ENCODE data around the gene SNX10.

GRCh38 chr7:26265499-26266075 is 26.1 kb upstream of the SNX10 start:
- TF ChIP-seq TAF1 (IDR thresholded peaks at IDR 0.05; ENCODE audit: low read depth) (no peak), RAD21 (IDR thresholded peaks at IDR 0.05; ENCODE audit: low read depth) (no peak), EP300 (IDR thresholded peaks at IDR 0.05; ENCODE audit: borderline replicate concordance) (no peak), MAX (IDR thresholded peaks at IDR 0.05) (no peak), NFIC (IDR thresholded peaks at IDR 0.05) (no peak), REST (IDR thresholded peaks at IDR 0.05; ENCODE audit: low read depth) (no peak), CREB1 (IDR thresholded peaks at IDR 0.05; ENCODE audit: low read depth) (no peak), ZBTB7A (IDR thresholded peaks at IDR 0.05; ENCODE audit: low read depth) (no peak), TEAD4 (IDR thresholded peaks at IDR 0.05) (no peak), CEBPB (IDR thresholded peaks at IDR 0.05) (no peak), YY1 (IDR thresholded peaks at IDR 0.05; ENCODE audit: low read depth) (no peak), USF1 (IDR thresholded peaks at IDR 0.05) (no peak), EGR1 (IDR thresholded peaks at IDR 0.05) (no peak), TCF12 (IDR thresholded peaks at IDR 0.05; ENCODE audit: low read depth) (no peak)

All from Ishikawa (cell line).